ENCODE results near the gene MARCO.

MARCO gene, protein sequence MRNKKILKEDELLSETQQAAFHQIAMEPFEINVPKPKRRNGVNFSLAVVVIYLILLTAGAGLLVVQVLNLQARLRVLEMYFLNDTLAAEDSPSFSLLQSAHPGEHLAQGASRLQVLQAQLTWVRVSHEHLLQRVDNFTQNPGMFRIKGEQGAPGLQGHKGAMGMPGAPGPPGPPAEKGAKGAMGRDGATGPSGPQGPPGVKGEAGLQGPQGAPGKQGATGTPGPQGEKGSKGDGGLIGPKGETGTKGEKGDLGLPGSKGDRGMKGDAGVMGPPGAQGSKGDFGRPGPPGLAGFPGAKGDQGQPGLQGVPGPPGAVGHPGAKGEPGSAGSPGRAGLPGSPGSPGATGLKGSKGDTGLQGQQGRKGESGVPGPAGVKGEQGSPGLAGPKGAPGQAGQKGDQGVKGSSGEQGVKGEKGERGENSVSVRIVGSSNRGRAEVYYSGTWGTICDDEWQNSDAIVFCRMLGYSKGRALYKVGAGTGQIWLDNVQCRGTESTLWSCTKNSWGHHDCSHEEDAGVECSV

DNA sequence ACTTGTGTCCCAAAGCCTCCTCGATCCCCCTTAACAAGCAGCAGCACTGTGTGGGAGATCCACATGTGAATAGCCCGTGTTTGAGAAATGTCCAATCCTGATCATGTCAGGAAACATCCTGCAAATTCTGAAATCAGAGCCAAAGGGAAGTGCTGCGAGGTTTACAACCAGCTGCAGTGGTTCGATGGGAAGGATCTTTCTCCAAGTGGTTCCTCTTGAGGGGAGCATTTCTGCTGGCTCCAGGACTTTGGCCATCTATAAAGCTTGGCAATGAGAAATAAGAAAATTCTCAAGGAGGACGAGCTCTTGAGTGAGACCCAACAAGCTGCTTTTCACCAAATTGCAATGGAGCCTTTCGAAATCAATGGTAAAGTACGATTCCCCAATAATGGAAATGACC lies at the start of gene MARCO:
Gene MARCO (plus strand): TSS at position 164 of the 400 bp plus-strand sequence. CDS start 107 bp downstream, at position 271.
- DNase-seq, result no peak

GRCh38 chr2:118893100-118893499 lies 48.9 kb upstream of the MARCO start:
- no peak for DNase-seq

- DNase-seq, result no peak
Measured at GRCh38 chr2:118902266-118903028, 39.5 kb upstream of the MARCO start.

GRCh38 chr2:118903029-118903351 lies 39.0 kb upstream of the MARCO start:
- no peak for DNase-seq

DNA sequence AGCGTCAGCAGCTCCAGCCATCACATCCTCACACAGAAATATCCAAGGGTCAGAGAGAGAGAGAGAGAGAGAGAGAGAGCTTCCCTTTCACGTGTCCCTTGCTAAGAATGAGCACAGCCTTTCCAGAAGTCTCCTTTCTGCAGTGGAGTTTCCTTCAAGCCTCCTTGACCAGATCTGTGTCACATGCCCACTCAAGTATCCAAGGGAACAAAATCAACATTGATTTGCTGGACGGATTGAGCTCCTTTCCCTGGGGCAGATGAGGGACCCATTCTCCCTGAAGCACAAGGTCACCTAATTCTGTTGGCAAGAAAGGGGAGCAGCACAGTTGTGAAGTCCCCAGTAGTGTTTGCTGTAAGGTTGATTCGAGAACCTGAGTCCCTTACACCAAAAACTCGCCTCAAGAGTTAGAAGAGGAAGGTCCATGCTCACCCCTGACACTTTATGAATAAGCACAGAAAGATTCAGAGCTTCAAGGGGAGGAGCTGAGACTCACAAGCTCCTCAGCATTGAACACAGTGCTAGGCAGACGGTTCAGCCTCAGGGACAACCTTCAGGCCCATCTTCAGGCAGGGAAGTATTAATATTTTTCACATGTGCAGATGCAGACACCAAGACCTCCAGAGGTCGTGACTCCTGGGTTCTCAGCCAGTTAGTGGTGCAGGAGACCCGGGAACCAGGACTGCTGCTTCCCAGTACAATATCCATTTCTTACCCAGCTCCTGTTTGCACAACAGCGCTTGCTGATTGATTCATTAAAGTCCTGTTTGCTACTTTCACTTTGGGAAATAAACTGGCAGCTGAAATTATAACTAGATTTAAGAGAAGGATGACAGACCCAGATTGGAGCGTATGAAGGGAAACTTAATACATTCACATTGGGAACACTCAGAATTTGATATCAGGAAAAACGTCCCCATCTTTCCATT lies 38.2 kb upstream of the MARCO start:
- DNase-seq, result no peak

GRCh38 chr2:118905206-118905605 lies 36.8 kb upstream of the MARCO start:
- no peak for DNase-seq

DNA sequence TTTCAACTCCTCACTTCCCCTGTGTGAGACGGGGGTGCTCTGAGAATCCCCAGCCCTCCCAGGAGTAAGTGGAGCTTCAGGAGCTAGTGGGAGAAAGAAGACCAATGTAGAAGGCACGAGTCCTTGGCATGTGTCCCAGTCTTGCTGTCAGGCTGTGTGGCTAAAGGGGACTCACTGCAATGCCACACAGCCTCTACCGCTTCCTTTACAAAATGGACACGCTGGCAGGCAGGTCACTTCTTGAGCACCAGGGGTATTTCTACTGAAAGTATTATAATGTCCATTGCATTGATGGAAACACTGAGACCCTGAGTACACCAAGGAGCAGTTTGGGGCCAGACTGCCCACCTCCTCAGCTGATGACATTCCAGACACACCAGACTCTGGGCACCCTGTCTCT lies 35.8 kb upstream of the MARCO start:
- DNase-seq, result no peak

- no peak for DNase-seq
Measured at GRCh38 chr2:118907759-118908158, 34.2 kb upstream of the MARCO start.

DNA sequence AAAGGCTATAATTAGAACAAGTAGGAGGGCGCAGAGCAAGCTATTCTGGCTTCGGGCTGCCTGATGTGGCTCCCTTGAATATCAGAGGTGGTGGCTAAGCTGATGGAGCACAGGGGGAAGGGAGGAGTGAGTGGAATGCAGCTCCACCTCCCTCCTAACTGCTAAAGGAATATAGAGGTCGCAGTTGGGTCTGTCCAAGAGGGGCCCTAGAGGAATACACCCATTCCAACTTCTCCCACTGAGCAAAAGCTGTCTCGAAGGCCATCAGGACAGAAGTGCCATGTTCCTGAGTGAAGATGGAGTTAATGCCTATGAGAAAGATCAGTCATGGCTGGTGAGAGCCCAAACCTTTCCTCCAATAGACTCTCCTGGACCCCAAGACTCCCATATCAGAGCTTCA lies 32.8 kb upstream of the MARCO start:
- DNase-seq, result no peak

GRCh38 chr2:118911166-118911856 lies 30.7 kb upstream of the MARCO start:
- no peak for DNase-seq

- no peak for DNase-seq
Measured at GRCh38 chr2:118911936-118912335, 30.1 kb upstream of the MARCO start.

DNA sequence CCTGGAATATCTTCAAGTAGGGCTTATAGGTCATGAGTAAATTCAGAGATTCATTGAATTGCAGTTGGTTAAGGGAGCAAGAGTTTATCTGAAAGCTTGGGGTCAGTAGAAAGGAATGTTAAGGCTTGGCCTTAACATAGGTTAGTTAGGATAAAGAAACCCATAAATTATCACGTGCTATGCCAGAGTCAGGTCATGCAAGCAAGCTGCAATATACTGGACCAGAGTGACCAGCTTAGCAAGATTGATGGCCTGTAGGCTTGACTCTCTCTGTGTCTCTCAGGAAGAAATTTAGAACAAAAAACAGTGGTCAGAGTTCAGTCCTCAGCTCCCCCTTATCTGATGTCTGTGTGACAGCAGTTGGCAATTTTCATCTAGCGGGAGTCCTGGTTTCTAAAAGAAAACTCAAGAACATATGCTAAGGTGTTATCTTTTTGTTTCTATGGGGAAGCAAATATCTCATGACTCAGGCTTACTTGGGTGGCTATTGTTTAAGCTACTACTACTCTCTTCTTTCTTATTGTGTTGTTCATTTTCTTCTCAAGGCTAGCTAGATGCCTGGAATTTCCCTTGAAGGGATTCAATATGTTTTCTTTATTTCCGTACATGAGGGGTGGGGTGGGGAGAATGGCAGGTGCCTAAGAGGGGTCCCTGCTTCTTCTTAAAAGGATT lies 28.7 kb upstream of the MARCO start:
- no peak for DNase-seq

DNA sequence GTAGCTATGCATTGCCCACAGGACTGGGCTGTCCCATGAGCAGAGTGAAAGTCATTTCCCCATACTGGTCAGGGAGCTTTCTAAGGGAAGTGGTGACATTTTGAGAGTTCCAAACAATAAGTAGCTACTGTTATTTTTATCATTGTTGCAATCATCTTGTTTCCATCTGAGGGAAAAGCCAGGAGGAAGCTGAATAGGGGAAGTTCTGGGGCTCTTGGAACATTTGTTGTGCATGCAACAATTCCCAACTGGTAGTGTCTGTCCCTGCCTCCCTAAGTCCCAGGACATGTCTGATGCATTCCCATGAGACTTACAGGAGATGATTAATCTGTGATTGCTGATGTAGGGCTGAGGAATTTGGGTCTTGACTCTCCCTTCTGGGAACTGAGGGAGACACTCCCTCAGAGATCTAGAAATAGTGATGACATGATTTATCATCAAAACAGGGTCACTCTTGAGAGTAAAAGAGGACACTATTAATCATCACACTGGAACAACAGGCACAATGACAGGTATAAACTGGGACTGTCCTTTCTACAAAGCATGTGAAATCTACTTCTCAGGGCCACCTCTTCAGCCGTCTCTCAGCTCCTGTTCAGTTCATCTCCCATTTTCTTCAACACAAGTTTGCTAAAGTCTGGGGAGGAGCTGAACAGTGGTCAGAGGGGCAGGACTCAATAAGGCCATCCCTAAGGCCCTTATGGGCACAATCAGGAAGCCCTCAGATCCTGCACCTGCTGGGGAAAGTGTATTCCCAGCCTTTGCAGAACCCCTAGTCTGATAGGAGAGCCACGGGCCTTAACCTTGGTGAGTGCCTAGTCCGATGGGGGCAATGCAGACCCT lies 28.0 kb upstream of the MARCO start:
- DNase-seq, result no peak

DNA sequence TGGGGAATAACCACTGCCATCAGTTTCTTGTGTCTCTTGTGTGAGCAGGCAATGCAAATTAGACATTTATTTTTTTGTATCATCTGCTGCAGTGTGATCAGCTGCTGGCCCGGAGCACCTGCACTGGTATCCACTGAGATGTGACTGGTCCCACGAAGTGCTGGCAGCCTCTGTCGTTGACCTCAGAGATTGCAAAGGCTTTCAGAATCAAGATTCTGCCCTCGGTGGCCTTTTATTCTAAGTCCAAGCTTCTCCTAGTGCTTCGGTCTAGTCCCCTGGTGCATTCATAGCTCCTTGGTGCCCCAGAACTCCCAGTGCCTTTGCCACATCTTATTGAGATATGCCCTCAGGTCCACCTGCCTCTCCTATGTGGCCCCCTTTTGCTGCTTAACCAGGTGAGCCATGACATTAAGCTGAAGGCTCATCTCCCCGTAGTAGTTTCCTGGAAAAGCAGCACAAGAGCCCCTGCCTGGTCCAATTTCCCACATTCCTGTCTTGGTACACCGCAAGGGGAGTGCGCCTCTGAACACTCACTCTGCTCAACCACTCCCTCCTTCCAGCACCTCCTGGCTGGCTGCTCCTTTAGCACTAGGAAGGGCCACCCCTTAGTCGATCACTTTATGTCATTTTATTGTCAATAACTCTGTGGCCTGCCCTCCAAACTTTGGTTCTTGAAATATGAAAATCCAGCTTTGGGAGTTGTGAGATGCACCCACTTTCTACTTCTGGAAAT lies 27.1 kb upstream of the MARCO start:
- DNase-seq, result no peak

- DNase-seq, result no peak
Measured at GRCh38 chr2:118918017-118918416, 24.0 kb upstream of the MARCO start.

- no peak for DNase-seq
Measured at GRCh38 chr2:118921646-118922045, 20.3 kb upstream of the MARCO start.

DNA sequence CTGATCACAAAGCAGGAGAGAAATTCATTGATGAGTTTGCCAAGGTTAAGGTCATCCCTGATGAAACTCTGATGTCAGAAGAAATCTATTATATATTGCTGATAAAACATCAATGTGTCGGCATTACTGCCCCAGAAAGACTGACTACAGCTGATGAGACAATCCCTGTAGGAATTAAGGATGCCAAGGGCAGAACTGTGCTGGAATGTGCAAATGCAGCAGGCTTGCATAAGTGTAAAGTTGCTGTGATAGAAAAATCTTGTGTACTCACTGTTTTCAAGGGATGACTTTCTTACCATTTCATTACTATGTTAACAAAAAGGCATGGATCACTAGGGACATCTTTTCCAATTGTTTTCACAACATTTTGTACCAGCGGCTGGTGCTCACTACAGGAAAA lies 19.7 kb upstream of the MARCO start:
- DNase-seq, result no peak

DNA sequence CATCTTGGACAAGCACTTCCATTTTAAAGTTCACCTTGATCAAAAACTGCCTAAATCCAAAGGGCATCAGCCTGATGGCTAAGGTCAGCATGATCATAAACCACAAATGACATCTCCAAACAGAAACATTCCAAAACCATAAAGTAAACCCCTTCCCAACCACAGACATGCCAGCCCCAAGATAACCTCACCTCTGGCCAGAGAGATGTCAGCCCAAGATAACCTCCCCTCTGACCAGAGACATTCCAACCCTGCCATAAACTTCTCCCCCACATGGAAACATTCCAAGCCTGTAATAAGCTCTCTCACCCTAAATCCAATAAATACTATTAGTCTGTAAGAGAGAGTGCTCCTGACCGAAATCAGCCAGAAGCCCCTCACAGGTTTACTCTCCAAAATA lies 18.6 kb upstream of the MARCO start:
- DNase-seq, result no peak

DNA sequence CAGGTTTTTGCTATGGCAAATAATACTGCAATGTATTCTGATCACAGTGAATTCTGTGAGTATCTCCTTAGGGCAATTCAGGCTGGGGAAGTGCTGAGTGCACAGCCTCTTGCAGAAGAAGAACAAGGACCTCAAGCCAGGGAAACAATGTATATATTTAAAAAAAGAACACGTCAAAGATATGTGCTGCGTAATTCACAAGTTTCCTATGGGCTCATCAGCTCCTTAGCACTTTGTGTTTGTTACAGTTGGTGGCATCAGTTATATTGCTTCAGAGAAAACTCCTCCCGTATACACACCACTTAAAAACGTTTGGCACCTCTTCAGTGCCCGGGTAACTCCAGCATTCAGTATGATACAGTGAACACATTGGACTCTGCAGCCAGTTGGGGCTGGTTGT lies 16.5 kb upstream of the MARCO start:
- DNase-seq, result no peak

DNA sequence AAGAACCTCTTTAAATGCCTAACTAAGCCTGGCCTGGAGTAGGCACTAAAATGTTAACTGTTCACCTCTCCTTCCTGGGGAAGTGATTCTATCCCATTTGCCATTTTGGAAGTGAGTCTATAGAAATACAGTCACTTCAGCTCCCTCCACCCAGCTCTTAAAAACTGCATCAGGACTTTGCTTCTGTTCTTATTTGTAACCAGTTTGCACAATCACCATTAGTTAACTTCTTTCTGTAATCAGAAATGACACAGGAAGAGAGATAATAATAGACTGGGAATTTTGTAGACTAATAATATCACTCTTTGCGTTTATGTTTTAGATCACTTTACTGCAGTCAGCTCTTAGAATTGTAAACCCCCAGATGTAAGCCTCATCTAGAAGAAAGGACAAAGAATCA lies 16.0 kb upstream of the MARCO start:
- no peak for DNase-seq
